Measurements from ENCODE around the gene HS6ST1. TPM values are rescaled to one million over a fixed set of nuclear protein-coding genes. Genes with fewer than 3 reads are reported as not detected.
A peak's percentile ranks its signal among the peaks of the same experiment; 100 is the strongest.

The HS6ST1 gene
- total and polyA plus RNA-seq, 7 donors, result 13.6 to 90.9 (median 38.9) TPM

DNA sequence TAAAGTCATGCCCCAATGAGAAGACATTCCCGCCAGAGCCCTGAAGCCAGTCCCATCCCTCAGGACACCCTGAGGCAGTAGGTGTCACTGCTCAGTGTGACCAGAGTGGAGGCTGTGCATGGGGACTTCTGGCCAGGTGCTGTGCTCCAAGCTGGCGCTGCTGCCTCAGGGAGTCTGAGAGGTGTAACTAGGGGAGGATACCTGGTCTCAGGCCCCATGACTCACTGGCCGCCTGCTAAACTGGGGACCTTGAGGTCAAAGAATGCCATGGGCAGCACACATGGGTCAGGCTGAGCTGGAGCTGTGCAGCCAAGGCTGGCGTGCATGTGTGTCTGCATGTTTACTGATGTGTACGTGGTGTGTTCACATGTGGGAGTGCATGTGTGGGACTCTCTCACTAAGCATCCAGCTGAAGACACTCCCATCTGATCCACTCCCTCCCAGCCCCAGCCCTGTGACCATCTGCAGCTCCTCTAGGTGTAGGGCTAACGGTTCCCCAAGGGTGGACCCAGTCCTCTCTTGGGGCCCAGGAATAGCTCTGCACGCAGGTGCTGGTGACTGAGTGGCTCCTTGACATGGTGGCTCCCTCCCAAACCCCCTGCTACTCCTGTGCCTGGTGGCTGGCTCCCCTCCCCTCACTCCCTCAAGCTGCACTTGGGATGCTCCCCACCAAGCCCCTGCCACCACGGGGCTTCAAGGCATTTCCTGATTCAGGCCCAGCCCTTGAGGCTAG is 16.5 kb downstream of the HS6ST1 start:
- H3K9me3 ChIP-seq, result no peaks in the 10 kb centered on the region
- DNase-seq, result peak; percentile 13 to 53
- ATAC-seq, result no peak

DNA sequence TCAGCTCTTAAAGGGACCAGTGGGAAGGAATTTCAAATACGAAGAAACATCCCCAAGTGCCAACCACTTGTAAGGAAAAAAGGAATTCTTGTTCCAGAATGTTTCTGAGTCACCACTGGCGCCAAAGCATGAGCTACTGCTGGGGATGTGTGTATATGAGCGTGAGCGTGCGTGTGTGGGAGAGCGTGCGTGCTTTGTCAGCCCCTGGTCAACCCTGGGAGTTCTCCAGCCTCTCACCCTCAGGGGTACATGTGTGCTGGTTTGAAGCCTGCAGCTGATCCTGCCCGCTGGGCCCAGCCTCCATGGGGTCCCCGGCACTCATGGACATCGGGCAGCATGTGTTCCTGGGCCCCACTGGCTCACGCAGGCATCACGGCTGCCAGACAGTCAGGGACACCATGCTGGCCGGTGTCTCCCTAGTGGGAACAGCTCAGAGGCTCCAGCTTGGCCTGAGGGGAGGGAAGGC is 17.1 kb downstream of the HS6ST1 start:
- Histone ChIP-seq H3K27me3 (ENCODE audit: insufficient read depth in 3 of 3, low read length in 2 of 3) (no peaks in the 10 kb centered on the region), H3K4me3 (no peak overlapping the region), H3K4me1 (peaks cover 28% of the 10 kb centered on the region), H3K27ac (no peak overlapping the region), H3K36me3 (ENCODE audit: insufficient read depth in 1 of 2, low read depth in 1 of 2) (no peaks in the 10 kb centered on the region), H3K9me3 (no peaks in the 10 kb centered on the region)
- DNase-seq (peak in 1 of 2 donors; percentile 50), ATAC-seq (no peak)
- TF ChIP-seq, protein P1, sequence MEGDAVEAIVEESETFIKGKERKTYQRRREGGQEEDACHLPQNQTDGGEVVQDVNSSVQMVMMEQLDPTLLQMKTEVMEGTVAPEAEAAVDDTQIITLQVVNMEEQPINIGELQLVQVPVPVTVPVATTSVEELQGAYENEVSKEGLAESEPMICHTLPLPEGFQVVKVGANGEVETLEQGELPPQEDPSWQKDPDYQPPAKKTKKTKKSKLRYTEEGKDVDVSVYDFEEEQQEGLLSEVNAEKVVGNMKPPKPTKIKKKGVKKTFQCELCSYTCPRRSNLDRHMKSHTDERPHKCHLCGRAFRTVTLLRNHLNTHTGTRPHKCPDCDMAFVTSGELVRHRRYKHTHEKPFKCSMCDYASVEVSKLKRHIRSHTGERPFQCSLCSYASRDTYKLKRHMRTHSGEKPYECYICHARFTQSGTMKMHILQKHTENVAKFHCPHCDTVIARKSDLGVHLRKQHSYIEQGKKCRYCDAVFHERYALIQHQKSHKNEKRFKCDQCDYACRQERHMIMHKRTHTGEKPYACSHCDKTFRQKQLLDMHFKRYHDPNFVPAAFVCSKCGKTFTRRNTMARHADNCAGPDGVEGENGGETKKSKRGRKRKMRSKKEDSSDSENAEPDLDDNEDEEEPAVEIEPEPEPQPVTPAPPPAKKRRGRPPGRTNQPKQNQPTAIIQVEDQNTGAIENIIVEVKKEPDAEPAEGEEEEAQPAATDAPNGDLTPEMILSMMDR (IDR thresholded peaks at IDR 0.05), result no peak
- WGBS, 3 donors, result 63 to 84% (median 66%) methylated on average over 13 of the region's 13 CpGs
- intact Hi-C loops (cut with DNase I), result no loop called here

More for the DNA sequence above, 16.5 kb downstream of the HS6ST1 start:
- 88 to 98% (median 91%) methylated on average over 8 of the region's 8 CpGs for WGBS, 3 donors
- Histone ChIP-seq H3K27ac (no peak overlapping the region), H3K36me3 (ENCODE audit: insufficient read depth in 1 of 2, low read depth in 1 of 2) (no peaks in the 10 kb centered on the region), H3K27me3 (ENCODE audit: insufficient read depth in 3 of 3, low read length in 2 of 3) (no peaks in the 10 kb centered on the region), H3K4me1 (peaks cover 35% of the 10 kb centered on the region), H3K4me3 (no peak overlapping the region)
- intact Hi-C loops (cut with DNase I), result no loop called here
- TF ChIP-seq, protein P1 (IDR thresholded peaks at IDR 0.05), result no peak

DNA sequence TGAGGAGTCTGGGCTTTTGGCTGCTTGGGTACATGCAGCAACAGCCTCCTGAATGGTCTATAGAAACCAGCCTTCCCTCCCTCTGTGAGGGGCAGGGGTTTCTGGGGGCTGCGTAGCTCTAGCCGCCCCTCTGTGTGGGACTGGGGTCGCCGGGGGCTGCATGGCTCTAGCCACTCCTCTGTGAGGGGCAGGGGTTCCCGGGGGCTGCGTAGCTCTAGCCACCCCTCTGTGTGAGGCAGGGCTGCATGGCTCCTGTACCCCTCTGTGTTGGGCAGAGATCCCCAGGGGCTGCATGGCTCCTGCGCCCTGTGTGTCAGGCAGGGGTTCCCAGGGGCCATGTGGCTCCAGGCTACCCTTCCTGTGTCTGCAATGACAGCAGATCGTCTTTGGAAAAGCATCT is 17.6 kb downstream of the HS6ST1 start:
- no peak overlapping the region for H3K4me3 ChIP-seq
- 82% methylated on average over 8 of the region's 8 CpGs for WGBS, 3 donors
- peak in 1 of 2 donors; percentile 34 for DNase-seq
- no peaks in the 10 kb centered on the region for H3K9me3 ChIP-seq
- H3K36me3 ChIP-seq (ENCODE audit: insufficient read depth in 1 of 2, low read depth in 1 of 2), result no peaks in the 10 kb centered on the region
- TF ChIP-seq, protein P1 (IDR thresholded peaks at IDR 0.05), result no peak
- H3K4me1 ChIP-seq, result peaks cover 25% of the 10 kb centered on the region
- no peak overlapping the region for H3K27ac ChIP-seq
- intact Hi-C loops (cut with DNase I), result no loop called here
- no peaks in the 10 kb centered on the region for H3K27me3 ChIP-seq (ENCODE audit: insufficient read depth in 3 of 3, low read length in 2 of 3)
- ATAC-seq, result no peak

- TF ChIP-seq, protein P1 (IDR thresholded peaks at IDR 0.05), result no peak
- Histone ChIP-seq H3K4me3 (no peak overlapping the region), H3K9me3 (no peaks in the 10 kb centered on the region), H3K27ac (no peak overlapping the region), H3K4me1 (peaks cover 25% of the 10 kb centered on the region), H3K36me3 (ENCODE audit: insufficient read depth in 1 of 2, low read depth in 1 of 2) (no peaks in the 10 kb centered on the region), H3K27me3 (ENCODE audit: insufficient read depth in 3 of 3, low read length in 2 of 3) (no peaks in the 10 kb centered on the region)
- intact Hi-C loops (cut with DNase I), result no loop called here
- no peak for ATAC-seq
- peak; percentile 7 to 49 for DNase-seq
- 81 to 85% (median 84%) methylated on average over 23 of the region's 23 CpGs for WGBS, 3 donors
These were observed 18.3 kb downstream of the HS6ST1 start for GRCh38 chr2:128300151-128301020.
